GM21529 (cell line): ENCODE measurements around the gene TEX264.
A peak's percentile ranks its signal among the peaks of the same experiment; 100 is the strongest.

Source experiments
- ATAC-seq: cut with Tn5 transposase; IDR thresholded peaks from one replicate; pipeline ENCODE4 v1.9.1; 2021; ENCODE audit not compliant: unreplicated experiment

Gene TEX264

DNA sequence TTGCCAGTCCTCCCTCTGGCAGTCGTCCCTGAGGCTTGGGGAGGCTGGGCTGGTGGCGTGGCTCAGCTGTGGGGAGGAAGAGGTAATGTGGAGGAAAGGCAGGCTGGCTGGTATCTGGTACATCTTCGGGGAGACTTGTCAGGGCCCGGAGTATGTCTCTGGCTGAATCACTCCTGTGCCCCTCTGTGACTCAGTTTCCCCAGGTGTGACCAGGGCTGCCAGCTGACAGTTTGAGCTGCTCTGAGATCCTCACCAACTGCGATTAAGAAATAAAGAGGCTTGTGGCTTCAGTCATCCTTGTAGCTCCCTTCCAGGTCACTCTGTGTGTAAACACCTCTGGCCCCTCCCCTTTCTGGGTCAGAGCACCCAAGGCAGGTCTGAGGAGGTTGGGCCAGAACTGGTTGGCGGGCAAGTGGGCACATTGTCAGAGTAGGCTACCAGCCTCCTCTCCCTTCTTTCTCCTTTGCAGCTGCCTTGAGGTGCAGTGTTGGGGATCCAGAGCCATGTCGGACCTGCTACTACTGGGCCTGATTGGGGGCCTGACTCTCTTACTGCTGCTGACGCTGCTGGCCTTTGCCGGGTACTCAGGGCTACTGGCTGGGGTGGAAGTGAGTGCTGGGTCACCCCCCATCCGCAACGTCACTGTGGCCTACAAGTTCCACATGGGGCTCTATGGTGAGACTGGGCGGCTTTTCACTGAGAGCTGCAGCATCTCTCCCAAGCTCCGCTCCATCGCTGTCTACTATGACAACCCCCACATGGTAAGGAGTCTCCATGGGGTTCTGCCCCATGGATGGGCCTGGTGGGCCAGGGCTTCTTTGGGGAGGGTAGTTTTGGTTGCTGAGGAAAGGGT, 3.0 kb downstream of the TEX264 start:
- no peak for ATAC-seq

DNA sequence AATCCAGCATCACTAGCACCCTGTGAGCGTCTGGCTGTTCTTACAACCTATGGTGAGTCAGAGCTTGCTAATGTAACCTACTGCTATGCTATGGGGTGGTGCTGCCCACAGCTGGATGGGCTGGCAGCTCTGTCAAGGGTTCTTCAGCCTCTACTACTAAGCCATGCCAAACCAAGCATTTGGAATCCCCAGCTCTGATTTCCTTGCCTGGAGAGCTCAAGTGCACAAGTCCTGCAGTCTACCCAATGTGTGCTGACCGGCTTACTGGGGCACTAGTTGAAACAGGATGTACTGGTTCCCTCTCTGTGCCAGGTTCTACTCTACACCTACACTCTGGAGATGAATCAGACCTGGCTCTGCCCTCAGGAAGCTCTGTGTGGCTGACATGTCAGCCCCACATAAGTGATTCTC, 4.2 kb downstream of the TEX264 start:
- no peak for ATAC-seq

DNA sequence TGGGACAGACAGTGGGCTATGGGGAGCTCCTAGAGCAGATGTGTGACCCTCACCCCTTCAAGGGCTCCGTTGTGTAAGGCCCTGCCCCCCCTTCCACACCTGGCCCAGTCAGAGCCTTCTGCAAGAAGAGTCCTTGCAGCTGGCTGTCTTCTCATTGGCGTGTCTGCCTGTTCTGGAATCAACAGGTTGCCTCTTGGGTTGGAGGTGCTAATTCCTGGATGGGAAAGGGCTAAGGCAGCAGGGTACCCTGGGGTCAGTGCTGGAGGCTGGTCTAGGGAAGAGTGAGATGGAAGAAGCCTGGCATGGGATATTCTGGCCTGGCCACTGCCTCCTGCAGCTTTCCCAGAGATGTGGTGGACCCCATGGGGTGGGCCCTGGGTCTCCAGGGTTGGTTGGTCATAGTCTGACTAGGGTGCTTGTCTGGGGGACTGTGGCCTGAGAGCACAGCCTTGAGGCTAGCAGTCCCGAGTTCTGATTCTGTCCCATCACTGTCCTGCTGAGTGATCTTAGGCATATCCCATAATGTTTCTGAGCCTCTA, 5.1 kb downstream of the TEX264 start:
- no peak for ATAC-seq

DNA sequence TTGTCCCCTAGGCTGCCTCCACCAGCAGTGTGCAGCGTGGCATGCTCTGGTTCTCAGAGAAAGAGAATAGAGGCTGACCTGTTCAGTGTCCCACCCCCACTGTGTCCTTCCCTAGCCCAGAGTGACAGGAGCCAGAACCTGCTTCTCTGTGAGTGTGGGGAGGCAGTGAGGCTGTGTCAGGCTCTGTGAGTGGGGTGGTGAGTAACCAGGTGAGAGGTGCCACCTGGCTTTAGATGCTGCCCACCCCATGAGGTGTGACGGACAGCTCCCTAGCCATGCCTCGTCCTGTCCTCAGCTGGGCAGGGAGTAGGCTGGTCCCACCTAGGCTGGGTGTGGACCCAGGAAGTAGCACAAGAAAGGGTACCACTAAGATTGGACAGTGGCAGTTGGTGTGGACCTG, 6.3 kb downstream of the TEX264 start:
- no peak for ATAC-seq

DNA sequence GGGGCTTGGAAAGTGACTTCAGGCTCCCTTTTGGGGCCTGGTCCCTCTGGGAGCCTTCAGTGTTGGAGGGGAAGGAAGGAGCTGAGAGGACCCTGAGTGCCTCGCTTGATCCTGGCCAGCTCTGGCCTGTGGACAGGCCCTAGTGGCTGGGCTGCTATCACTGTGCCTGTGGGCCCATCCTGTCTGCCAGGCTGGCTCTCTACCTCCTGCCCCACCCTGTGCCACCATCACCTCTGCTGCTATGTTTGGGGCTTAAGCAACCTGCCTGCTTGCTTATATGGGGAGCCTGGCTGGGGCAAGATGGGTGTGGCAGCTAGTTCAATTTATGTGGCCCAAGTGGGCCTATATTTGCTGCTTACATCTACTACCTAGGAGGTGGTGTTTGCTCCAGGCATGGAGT, 7.1 kb downstream of the TEX264 start:
- ATAC-seq, result no peak

DNA sequence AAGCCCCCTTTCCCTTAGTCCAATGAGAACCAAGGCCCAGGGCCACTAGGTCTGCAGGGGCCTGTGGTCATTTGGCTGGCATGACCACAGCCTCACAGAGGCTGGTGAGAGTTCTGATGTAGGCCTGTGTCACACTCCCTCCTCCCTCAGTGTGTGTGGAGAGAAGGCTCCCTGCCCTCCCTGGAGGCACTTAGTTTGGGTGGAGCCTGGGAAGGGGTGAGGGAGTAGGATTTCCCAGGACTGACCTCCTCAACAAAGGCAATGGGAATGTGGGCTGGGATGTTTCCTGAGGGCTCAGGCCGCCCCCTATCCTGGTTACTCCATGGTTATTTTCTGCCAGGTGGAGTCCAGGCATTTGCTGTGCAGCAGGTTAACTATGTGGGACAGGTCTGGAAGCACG, 7.6 kb downstream of the TEX264 start:
- no peak for ATAC-seq

DNA sequence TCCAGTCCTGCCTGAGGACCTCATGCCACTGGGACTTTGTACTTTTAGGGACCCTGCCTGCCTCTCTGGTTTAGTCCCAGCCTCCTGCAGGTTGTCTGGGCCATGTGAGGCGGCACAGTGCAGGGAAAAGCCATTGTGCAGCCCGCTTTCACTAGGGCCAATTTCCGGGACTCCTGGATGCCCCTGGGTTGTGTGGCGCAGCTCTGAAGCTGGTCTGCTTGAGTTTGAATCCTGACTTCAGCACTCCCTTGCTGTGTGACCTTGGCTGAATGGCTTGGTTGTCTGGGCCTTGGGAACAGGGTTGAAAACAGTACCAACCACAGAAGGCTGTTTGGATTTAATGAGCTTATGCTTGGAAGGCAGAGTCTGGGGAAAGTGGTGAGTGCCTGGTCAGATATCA, 8.3 kb downstream of the TEX264 start:
- no peak for ATAC-seq

DNA sequence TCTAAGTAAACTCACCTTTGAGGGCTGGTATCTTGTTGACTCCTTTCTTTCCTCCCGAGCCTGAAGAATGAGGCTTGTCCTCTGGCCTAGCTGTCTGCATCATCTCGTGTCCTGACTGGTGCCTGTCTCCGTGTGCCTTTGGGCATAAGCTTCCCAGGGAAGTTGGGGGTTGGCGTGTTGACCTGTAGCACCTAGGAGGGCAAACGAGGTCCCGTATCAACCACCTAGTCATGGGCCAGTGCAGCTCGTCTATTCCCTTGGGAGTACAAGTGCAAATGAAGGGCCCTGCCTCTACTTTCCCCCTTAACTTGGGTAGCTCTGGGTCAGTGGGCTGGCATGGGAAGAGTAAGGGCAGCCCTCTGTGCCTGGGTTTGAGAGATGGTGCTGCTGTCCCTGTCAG, 8.7 kb downstream of the TEX264 start:
- ATAC-seq, result no peak

DNA sequence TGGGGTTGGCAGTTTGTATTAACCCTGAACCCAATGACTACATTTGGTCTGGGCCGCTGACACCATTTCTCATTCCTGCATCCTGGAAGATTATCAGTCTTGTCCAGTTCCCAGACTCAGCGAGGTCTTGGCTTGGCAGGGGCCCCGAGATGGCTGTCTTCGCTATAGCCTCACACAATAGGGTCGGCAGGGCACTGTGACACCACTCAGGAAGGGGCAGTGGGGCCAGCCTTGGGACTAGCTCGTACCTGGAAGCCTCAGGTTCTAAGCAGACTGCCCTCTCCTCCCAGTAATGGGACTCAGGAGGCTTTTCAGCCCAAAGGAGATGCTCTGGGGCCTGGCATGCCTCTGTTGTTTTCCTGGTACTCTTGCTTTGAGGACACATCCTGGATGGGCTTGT, 9.1 kb downstream of the TEX264 start:
- ATAC-seq, result no peak

DNA sequence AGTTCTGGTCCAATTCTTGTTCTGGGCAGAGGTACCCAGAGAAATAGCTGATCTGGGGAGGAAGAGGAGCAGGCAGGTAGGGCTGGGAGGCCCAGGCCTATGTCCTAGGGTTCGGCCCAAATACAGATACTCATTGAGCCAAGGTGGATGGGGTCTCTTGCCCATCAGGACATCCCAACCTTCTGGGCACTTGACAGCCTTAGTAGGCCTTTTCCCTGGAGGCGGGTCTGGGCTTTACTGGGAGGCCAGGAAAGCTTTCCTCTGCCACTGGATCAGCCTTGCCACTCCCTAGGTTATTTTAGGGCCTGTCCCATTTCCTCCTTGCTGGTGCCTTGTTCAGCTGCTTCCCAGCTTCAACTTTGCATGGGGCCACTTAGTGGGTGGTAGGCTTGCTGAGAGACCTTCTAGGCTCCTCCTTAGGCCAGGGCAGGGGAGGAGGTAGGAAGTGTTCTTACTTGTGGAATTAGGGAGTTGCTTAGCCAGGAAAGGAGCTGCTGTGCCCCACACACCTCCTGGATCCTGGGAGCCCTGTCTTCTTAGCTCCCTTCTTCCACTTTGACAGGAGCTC, 9.7 kb downstream of the TEX264 start:
- ATAC-seq, result no peak

DNA sequence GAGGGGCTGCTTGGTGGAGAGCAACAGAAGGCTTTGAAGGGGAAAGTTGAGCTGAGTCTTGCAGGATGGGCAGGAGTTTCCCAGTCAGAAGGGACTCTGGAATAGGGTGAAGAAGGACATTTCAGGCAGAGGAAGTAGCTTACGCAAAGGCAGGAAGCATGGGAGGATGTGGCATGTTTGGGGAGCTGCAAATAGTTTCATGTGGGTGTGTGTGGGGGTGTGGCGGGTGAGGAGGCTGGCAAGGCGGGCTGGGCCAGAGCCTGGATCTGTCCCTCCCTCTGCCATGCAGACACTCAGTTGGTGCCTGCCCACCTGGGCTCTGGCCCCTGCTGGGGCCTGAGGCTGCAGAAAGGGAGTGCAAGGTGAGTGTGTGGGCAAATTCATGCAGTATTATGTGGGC, 10.4 kb downstream of the TEX264 start:
- no peak for ATAC-seq

DNA sequence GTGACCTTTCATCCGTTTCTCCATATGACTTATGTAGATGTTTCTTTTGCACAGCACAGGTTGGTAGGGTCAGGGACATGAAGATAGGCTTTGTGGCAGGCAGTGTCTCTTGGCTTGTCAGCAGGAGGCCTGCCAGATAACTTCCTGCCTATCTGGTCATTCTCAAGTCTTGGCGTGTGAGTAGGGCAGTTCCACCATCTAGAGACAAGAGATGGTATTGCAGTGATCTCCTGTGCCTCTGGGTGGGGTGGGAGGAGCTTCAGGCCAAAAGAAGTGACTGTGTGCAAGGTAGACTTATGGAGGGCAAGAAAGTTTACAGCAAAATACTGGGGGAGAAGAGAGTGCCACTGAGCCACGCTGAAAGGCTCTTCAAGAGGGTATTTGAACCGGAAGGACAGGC, 11.0 kb downstream of the TEX264 start:
- ATAC-seq, result peak; percentile 89

DNA sequence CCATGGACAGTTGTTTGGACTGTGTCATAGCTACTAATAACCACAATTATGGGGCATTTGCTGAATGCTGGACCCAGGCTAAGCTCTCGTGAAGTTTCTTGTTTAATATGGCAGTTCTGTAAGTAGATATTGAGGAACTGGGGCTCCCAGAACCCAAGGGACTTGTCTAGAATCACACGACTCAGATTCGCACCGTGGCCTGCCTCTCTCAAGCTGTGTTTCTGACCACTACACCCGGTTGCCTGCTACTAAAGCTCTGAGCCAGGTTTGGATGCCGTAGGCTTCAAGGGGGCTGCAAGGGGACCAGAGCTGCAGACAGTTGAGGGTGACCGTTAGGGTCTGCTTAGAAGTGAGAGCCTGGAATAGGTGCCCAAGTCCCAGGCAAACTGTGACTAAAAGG, 11.5 kb downstream of the TEX264 start:
- ATAC-seq, result no peak

DNA sequence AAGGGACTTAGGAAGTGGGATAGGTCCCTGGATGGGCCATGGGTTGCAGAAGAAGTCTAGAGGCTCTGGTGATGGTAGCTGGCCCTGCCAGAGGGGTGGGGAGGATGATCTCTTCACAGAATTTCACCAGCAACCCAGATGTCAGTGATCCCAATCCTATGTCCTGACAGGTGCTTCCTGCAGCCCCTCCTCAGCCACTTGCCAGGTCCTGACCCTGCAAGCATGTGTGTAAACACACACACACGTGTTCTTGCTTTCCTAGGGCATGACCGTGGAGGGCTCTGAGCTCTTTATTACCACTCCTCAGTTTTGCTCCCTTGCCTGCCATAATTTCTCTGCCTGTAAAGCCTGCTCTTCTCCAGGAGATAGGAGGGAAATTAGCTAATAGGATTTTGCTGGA, 12.5 kb downstream of the TEX264 start:
- no peak for ATAC-seq

DNA sequence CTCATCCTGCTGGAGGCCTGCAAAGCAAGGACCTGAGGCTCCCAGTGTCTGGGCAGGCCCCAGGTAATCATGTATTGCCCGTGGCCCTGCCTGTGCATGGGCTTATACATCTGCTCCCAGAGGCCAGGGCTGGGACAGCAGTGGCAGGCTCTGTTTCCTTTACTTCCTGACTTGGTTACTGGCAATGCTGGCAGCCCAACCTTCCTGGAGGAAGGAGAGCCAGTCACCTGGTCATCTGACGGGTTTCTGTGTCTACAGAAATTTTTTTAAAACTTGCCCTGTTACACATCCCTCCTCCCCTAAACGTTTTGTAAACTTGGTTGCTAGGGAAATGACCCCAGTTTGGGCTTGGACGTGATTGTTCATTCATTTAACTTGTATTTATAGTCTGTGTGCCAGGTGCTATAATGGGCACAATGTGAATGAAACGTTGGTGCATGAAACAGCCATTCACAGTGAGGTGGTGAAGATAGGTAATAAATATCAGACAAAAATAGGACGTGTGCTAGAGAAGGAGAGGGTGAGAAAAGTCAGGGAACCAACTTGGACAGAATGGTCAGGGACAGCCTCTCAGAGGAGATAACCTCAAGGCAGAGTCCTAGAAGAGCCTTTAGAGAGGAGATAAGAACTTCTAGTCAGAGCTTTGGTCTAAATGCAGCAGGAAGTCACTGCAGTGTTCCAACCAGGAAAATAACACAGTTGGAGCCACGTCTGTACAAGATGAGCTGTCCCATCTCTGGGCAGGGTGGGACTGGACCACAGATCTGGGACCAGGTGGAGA, 14.1 kb downstream of the TEX264 start:
- no peak for ATAC-seq

DNA sequence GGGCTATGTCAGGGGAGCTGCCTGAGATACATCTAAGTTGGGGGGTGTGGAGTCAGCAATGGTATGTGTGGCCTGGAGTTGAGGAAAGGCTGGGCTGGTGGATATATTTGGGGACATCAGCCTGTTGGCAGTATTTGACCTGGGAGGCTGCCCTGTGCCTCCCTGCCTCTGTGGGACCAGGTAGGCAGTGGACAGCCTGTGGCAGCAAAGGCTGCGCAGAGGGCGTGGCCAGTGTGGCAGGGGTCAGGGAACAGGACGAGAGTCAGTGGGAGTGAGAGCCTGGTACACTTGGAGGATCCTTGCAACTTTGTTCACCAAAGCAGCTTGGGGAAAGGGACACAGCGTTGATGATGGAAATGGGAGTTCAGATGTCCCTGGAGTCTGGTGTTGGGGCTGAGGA, 15.0 kb downstream of the TEX264 start:
- ATAC-seq, result no peak

DNA sequence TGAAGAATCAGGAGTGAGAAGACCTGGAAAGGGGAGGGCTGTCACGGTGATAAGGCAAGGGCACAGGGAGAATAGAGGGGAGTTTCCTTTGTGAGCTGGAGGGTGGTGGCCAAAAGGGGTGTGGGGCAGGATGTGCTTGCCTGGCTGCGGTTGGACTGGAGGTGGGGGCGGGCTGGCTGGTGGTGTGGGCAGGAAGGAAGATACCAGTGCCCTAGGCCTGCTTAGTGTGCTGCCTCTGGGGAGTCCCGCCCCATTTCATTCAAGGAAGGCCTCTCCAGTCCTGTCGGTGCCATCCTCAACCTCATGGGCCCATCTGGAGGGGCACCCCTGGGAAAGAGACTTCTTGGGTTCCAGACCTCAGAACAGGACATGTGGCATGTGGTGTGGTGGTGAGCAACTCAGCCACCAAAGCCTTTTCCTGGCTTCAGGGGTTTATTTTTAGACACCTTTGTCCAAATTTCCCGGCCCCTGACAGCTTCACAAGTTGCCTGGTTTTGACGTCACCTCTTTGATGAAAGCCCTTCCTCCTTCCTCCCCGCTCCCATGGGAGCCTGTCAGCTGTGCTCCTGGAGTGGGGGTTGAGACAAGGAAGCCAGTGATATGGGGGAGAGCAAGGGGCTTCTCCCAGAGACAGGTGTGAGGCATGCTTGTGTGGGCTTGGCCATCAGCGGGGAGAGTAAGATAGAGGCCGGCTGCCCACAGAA, 15.6 kb downstream of the TEX264 start:
- ATAC-seq, result peak; percentile 57

DNA sequence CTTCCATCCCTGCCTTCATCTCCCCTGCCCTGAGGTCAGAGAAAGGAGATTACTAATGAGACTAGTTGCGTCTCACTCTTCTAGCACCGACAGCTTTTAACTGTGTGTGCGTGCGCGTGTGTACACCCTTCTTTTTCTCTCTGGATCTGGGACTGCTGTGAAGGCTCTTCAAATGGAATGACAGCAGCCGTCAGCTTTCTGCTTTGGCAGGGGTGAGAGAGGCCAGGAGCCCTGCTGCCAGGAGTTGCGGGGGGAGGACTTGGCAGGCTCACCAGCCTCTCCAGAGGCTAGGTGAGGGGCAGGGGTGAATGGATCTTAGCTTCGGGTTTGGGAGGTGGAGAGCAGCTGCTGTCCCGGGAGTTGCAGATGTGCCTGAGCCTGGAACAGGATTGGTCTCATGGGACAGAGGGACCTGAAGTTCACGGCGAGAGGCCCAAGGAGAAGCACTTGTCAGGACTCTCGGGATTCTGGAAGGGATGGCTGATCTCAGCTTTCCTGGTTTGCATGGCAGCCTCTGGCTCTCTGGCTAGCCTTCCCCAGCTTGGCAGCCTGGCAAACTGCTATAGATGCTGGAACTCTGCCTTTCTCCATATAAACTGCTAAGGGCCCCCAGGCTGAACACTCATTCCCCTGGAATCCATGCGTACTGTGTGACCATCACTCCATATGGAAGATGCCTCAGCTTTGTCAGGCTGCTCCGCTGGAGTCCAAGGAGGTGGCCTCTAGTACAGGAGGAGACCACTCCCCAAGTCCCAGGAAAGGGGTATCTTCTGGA, 16.6 kb downstream of the TEX264 start:
- no peak for ATAC-seq

DNA sequence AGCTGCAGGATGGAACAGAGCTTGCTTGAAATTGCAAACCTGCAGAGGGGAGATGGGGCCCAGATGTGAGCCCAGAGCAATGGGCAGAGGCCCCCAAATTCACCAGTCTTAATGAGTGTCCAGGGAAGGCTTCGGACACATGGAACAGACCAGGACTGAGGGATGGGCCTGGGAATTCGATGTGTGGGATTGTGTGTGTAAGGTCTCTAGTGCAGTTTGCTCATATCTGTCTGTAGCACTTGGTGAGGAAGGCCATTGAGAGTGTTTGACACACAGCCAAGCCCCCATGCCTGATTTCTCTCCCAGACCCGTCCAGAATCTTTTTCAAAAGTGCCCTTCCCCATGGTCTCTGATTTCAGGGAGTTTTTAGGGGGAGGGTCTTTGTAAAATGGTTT, 17.2 kb downstream of the TEX264 start:
- no peak for ATAC-seq

DNA sequence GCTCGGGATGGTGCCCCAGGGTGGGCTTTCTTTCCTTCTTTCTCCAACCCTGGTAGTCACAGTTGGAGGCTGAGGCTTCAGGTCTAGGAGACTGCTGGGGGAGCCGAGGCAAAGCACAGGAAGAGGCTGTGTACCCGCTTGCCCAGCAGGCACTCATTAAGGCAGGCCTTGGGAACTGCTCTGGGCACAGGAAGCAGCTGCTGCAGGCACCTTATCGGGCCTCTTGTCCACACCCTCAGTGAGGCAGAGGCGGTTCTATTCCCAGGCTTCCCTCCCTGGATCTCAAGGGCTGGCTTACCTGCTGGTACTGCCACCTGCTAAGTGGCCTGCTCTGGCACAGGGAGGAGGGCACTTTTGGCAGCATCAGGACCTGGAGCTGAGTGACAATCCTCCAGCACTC, 20.0 kb downstream of the TEX264 start:
- no peak for ATAC-seq
